HepG2 (cell line): Measurements from ENCODE around the gene ATG2A. TPM values are rescaled to one million over a fixed set of nuclear protein-coding genes. Genes with fewer than 3 reads are reported as not detected.

Source experiments
- ASH2L ChIP-seq: fragments of 300-600, 200-600 bp; sonication (generic); IDR thresholded peaks from 2 replicates; pipeline ENCODE4 v1.7.0; 2017; ENCODE audit warnings: low read depth, mild to moderate bottlenecking, moderate library complexity, mixed read lengths, low read length; ENCODE audit not compliant: insufficient read length
- ATRX ChIP-seq: sonication (generic); formaldehyde crosslinking; IDR thresholded peaks from 2 replicates; pipeline ENCODE4 v1.4.0; 2020; ENCODE audit warnings: missing genetic modification reagents, borderline replicate concordance
- CBX1 ChIP-seq: IDR thresholded peaks from one replicate; pipeline ENCODE4 v1.6.1; 2016; ENCODE audit warnings: antibody characterized with exemption, low read depth
- CREM ChIP-seq, 2 experiments: sonication (generic) in 1 of 2; formaldehyde crosslinking in 1 of 2; IDR thresholded peaks; 2 replicates each; pipeline versions ENCODE4 v1.4.0 to v1.6.1; 2016 to 2020; ENCODE audit warnings: antibody characterized with exemption in 1 of 2, mild to moderate bottlenecking in 1 of 2, missing genetic modification reagents in 1 of 2
- DR1 ChIP-seq: sonication (generic); formaldehyde crosslinking; IDR thresholded peaks from 2 replicates; pipeline ENCODE4 v1.8.0; 2021; ENCODE audit warnings: mild to moderate bottlenecking, missing genetic modification reagents, inconsistent platforms
- FOXA1 ChIP-seq, 2 experiments: fragments of 450-650 bp in 1 of 2; sonication (generic) in 1 of 2; formaldehyde crosslinking in 1 of 2; IDR thresholded peaks; 2 replicates each; pipeline versions ENCODE4 v1.4.0 to v1.6.1; 2016 to 2020; ENCODE audit warnings: missing genetic modification reagents in 1 of 2
- FOXP4 ChIP-seq: sonication (generic); formaldehyde crosslinking; IDR thresholded peaks from 2 replicates; pipeline ENCODE4 v1.4.0; 2020; ENCODE audit warnings: missing genetic modification reagents
- HDAC6 ChIP-seq: fragments of 200-600 bp; sonication (generic); IDR thresholded peaks from 2 replicates; pipeline ENCODE4 v1.7.0; 2017; ENCODE audit warnings: mild to moderate bottlenecking, antibody characterized with exemption, low read length, low read depth
- HNRNPH1 ChIP-seq: fragments of 200-400 bp; formaldehyde crosslinking; optimal IDR thresholded peaks from 2 replicates; pipeline ENCODE3; 2017; ENCODE audit warnings: mild to moderate bottlenecking, low read depth, low read length
- KLF13 ChIP-seq: sonication (generic); formaldehyde crosslinking; IDR thresholded peaks from 2 replicates; pipeline ENCODE4 v1.4.0; 2020; ENCODE audit warnings: mild to moderate bottlenecking, missing genetic modification reagents
- NCOA2 ChIP-seq: sonication (generic); formaldehyde crosslinking; IDR thresholded peaks from 2 replicates; pipeline ENCODE4 v1.8.0; 2022; ENCODE audit warnings: inconsistent platforms
- PHB2 ChIP-seq: fragments of 450-650 bp; IDR thresholded peaks from 2 replicates; pipeline ENCODE4 v1.6.1; 2018; ENCODE audit not compliant: partially characterized antibody
- RFXANK ChIP-seq: IDR thresholded peaks from 2 replicates; pipeline ENCODE4 v1.6.1; 2016
- TBX2 ChIP-seq: sonication (generic); formaldehyde crosslinking; IDR thresholded peaks from 2 replicates; pipeline ENCODE4 v1.5.0; 2020; ENCODE audit warnings: missing genetic modification reagents, mild to moderate bottlenecking, borderline replicate concordance
- ZFY ChIP-seq: sonication (generic); formaldehyde crosslinking; IDR thresholded peaks from 2 replicates; pipeline ENCODE4 v1.4.0; 2020; ENCODE audit warnings: missing genetic modification reagents
- ZGPAT ChIP-seq: IDR thresholded peaks from 2 replicates; pipeline ENCODE4 v1.6.1; 2016; ENCODE audit warnings: mild to moderate bottlenecking
- ZMYM4 ChIP-seq: sonication (generic); formaldehyde crosslinking; IDR thresholded peaks from 2 replicates; pipeline ENCODE4 v1.8.1; 2023; ENCODE audit warnings: mild to moderate bottlenecking, missing genetic modification reagents
- ZNF138 ChIP-seq: sonication (generic); formaldehyde crosslinking; IDR thresholded peaks from 2 replicates; pipeline ENCODE4 v1.5.0; 2020; ENCODE audit warnings: mild to moderate bottlenecking, low read depth, missing genetic modification reagents
- ZNF224 ChIP-seq: sonication (generic); formaldehyde crosslinking; IDR thresholded peaks from 2 replicates; pipeline ENCODE4 v1.5.0; 2020; ENCODE audit warnings: mild to moderate bottlenecking, missing genetic modification reagents
- ZNF331 ChIP-seq: sonication (generic); formaldehyde crosslinking; IDR thresholded peaks from 2 replicates; pipeline ENCODE4 v1.4.0; 2020; ENCODE audit warnings: missing genetic modification reagents
- ZNF34 ChIP-seq: sonication (generic); formaldehyde crosslinking; IDR thresholded peaks from 2 replicates; pipeline ENCODE4 v1.4.0; 2020; ENCODE audit warnings: mild to moderate bottlenecking, missing genetic modification reagents, borderline replicate concordance
- polyA plus RNA-seq, 8 experiments: library from polyadenylated mRNA; depleted of rRNA in 3 of 8; stranded (reverse) in 7 of 8; unstranded in 1 of 8; fragments of >200 nt; fragmentation: Illumina TruSeq in 4 of 8; extraction: Trizol in 4 of 8; gene quantifications; 2 replicates each; pipeline versions ENCODE4 v1.2.1 to v1.2.3, GENCODE V29; 2011 to 2016; ENCODE audit warnings: low read depth in 4 of 8, missing spikeins in 1 of 8, mixed read lengths in 1 of 8; ENCODE audit not compliant: insufficient read depth in 1 of 8
- total RNA-seq, 5 experiments: library from RNA; depleted of rRNA; stranded (reverse); fragments of >200 nt; fragmentation: Illumina TruSeq; extraction: Trizol; gene quantifications; 2 replicates each; pipeline ENCODE4 v1.2.3, GENCODE V29; 2016; ENCODE audit warnings: low read depth in 1 of 5
- TF ChIP-seq, protein P1 (sequence below): sonication (generic); formaldehyde crosslinking; IDR thresholded peaks from 2 replicates; pipeline ENCODE4 v1.9.0; 2021; ENCODE audit warnings: mild to moderate bottlenecking, missing genetic modification reagents

The ATG2A gene
- total and polyA plus RNA-seq, 2 of the 13 experiments (the other 11 are each of a cell fraction or from before 2014, with no cell fraction given), result 6.7 to 8.0 TPM

DNA sequence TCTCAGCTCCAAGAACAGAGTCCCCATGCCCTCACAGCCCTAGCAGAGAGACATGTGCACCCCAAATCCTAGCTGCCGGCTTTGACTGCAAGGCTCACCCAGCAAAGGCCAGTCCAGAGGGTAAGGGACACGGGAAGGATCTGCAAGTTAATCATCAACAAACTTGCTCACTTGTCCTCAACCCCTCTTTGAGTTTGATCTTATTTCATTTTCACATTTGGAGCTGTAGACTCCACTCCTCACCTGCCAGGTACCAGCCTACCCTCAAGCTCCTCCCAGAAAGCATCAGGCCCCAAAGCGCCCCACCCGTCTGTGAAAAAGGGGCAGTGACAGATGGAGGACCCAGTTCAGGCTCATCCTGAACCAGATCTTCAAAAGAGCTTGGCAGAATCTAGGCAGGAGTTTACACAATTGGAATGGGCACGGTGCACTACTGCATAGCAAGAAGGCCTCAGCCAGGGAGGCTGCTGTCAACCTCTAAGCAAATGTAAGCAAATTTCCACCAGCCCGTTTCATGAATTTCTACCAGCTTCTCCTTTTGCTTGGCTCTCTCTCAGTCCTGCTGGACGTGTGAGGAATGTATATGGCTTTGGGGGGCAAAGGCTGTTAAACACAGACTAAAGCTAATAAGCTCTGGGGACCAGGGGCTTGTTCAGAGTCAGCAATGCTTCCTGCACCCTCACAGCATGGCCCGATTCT is 44.1 kb downstream of the ATG2A start (continued):
- TF ChIP-seq, protein P1, sequence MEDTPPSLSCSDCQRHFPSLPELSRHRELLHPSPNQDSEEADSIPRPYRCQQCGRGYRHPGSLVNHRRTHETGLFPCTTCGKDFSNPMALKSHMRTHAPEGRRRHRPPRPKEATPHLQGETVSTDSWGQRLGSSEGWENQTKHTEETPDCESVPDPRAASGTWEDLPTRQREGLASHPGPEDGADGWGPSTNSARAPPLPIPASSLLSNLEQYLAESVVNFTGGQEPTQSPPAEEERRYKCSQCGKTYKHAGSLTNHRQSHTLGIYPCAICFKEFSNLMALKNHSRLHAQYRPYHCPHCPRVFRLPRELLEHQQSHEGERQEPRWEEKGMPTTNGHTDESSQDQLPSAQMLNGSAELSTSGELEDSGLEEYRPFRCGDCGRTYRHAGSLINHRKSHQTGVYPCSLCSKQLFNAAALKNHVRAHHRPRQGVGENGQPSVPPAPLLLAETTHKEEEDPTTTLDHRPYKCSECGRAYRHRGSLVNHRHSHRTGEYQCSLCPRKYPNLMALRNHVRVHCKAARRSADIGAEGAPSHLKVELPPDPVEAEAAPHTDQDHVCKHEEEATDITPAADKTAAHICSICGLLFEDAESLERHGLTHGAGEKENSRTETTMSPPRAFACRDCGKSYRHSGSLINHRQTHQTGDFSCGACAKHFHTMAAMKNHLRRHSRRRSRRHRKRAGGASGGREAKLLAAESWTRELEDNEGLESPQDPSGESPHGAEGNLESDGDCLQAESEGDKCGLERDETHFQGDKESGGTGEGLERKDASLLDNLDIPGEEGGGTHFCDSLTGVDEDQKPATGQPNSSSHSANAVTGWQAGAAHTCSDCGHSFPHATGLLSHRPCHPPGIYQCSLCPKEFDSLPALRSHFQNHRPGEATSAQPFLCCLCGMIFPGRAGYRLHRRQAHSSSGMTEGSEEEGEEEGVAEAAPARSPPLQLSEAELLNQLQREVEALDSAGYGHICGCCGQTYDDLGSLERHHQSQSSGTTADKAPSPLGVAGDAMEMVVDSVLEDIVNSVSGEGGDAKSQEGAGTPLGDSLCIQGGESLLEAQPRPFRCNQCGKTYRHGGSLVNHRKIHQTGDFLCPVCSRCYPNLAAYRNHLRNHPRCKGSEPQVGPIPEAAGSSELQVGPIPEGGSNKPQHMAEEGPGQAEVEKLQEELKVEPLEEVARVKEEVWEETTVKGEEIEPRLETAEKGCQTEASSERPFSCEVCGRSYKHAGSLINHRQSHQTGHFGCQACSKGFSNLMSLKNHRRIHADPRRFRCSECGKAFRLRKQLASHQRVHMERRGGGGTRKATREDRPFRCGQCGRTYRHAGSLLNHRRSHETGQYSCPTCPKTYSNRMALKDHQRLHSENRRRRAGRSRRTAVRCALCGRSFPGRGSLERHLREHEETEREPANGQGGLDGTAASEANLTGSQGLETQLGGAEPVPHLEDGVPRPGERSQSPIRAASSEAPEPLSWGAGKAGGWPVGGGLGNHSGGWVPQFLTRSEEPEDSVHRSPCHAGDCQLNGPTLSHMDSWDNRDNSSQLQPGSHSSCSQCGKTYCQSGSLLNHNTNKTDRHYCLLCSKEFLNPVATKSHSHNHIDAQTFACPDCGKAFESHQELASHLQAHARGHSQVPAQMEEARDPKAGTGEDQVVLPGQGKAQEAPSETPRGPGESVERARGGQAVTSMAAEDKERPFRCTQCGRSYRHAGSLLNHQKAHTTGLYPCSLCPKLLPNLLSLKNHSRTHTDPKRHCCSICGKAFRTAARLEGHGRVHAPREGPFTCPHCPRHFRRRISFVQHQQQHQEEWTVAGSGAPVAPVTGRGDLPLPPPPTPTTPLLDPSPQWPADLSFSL (CRISPR knock-in tag), result no peak
- TF ChIP-seq TBX2 (CRISPR knock-in tag) (0 out of 2 replicates have a peak, but pooled peaks have one; percentile 34), ZNF331 (CRISPR knock-in tag) (no peak), FOXA1 (IDR thresholded peaks at IDR 0.05) (no peak), FOXA1 (CRISPR knock-in tag; IDR thresholded peaks at IDR 0.05) (no peak), FOXP4 (CRISPR knock-in tag) (no peak), CREM (IDR thresholded peaks at IDR 0.05) (no peak), CREM (CRISPR knock-in tag; IDR thresholded peaks at IDR 0.05) (no peak), HDAC6 (no peak), ZGPAT (no peak), ZMYM4 (CRISPR knock-in tag) (no peak), ZFY (peak; percentile 46), ZNF34 (CRISPR knock-in tag) (no peak), ASH2L (peak; percentile 34), HNRNPH1 (no peak), PHB2 (no peak), ZNF224 (CRISPR knock-in tag) (no peak), CBX1 (no peak), DR1 (CRISPR knock-in tag) (no peak), RFXANK (CRISPR knock-in tag) (no peak), ZNF138 (no peak), NCOA2 (CRISPR knock-in tag) (no peak), ATRX (CRISPR knock-in tag) (no peak), KLF13 (CRISPR knock-in tag) (no peak)
